Astrocyte of the cerebellum (primary cell): ENCODE measurements around the gene RRAGC.

ENCODE experiments used
- DNase-seq: peaks from one replicate; pipeline ENCODE4 v3.0.0-alpha.2; 2011; ENCODE audit warnings: low read depth
- H3K4me3 ChIP-seq: 2 replicates; pipeline ENCODE4 v1.5.1; 2011; ENCODE audit warnings: mild to moderate bottlenecking, low read depth, low read length, moderate library complexity
- in situ Hi-C: cut with HindIII; loops from 2 replicates; pipeline ENCODE4 v1.10.0; 2017; ENCODE audit warnings: low sequenced_read_pairs
- TF ChIP-seq, protein P1 (sequence below): IDR thresholded peaks from 2 replicates; pipeline ENCODE4 v1.5.1; 2012; ENCODE audit warnings: low read length, low read depth, moderate library complexity, mild to moderate bottlenecking; ENCODE audit errors: missing control alignments

Gene RRAGC

DNA sequence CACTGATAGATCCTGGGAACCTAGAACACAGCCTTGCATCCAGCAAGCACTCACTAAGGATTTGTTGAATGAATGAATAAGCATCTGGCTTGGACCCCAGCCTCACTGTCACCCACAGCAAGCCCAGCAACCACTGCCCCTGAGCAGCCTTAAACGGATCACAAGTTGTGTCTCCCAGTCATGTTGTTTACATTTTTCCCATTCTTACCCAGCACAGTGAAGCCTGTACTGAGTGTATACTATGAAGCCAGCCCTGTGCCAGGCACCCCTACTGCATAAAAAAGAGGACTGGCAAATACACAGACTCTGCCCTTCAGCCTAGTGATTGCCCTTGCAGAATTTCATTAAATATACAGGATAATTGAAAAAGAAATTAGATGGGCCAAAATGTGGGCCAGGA is 30.2 kb downstream of the RRAGC start:
- no peak for DNase-seq
- in situ Hi-C loops, result no loop called here
- TF ChIP-seq, protein P1, sequence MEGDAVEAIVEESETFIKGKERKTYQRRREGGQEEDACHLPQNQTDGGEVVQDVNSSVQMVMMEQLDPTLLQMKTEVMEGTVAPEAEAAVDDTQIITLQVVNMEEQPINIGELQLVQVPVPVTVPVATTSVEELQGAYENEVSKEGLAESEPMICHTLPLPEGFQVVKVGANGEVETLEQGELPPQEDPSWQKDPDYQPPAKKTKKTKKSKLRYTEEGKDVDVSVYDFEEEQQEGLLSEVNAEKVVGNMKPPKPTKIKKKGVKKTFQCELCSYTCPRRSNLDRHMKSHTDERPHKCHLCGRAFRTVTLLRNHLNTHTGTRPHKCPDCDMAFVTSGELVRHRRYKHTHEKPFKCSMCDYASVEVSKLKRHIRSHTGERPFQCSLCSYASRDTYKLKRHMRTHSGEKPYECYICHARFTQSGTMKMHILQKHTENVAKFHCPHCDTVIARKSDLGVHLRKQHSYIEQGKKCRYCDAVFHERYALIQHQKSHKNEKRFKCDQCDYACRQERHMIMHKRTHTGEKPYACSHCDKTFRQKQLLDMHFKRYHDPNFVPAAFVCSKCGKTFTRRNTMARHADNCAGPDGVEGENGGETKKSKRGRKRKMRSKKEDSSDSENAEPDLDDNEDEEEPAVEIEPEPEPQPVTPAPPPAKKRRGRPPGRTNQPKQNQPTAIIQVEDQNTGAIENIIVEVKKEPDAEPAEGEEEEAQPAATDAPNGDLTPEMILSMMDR, result no peak
- no peak overlapping the region for H3K4me3 ChIP-seq

DNA sequence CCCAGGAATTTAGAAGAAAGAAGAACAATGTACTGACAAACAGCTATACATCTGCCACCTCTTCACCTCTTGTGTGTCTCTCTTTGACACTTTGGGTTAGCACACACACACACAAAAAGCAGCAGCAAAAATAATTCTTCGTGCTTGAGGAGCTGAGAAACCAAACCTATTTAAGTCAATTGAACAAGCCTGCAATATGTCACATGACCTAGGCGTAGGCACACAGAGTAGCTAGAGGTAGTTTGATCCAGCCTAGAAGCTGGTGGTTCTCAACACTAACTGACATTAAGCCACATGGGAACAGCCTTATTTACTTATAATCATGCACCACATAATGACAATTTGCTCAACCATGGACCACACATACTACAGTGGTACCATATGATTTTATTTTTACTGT is 32.3 kb downstream of the RRAGC start:
- TF ChIP-seq, protein P1, result no peak
- no peak for DNase-seq
- no peak overlapping the region for H3K4me3 ChIP-seq
- in situ Hi-C loops, result no loop called here

DNA sequence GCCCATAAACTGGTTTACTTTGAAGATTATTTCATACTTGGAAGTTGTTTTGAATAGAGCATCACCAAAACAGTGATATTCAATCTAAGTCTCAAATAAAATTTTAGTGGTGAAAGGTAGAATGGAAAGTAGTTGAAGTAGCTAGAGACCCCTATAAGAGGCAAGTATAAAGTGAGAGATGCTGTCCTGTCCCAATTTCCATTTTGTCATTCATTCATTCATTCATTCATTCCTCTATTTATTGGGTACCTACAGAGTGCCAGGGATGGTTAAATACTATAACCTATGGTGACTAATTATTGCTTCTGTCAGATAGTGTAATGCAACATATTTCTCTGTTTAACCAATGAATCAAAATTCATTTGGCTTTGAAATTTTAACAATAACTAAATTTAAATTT is 32.7 kb downstream of the RRAGC start:
- TF ChIP-seq, protein P1, result no peak
- in situ Hi-C loops, result no loop called here
- no peak overlapping the region for H3K4me3 ChIP-seq
- no peak for DNase-seq

DNA sequence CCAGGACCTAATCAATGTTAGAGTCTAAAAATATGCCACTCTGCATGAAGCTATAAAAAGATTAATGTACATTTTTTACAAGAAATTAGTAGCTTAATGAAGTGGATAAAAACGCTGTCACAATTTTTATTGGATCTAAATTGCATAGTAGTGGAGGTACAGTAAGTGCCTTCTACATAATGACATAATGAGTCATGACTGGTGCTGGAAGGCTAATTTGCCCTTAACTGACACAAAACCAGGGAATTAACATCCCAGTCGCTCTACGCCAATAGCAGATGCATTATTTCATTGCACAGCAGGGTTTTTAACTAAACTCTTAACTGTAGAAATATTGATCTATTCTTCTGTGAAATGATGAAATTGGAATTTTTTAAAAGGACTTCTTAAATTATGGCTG is 33.3 kb downstream of the RRAGC start:
- no peak for DNase-seq
- in situ Hi-C loops, result no loop called here
- H3K4me3 ChIP-seq, result no peak overlapping the region
- TF ChIP-seq, protein P1, result no peak

DNA sequence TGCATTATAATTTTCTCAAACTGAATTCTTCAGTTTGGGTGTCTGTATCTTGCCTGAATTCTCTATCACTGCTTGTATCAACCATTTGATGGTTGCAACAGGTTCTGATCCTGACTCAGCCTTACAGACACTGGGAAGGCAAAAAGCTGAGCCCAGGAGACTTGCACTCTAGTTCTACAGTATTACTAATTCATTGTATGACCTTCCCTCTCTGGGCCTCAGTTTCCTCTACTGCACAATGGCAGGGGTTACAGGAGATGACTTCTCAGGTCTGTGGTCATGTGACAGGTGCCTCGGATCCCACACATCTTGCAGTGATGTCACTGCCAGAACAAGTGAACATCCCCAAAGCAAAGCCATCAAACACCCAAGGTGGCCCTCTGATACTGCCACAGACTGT is 38.7 kb downstream of the RRAGC start:
- DNase-seq, result no peak
- in situ Hi-C loops, result no loop called here
- H3K4me3 ChIP-seq, result no peak overlapping the region
- TF ChIP-seq, protein P1, result no peak

DNA sequence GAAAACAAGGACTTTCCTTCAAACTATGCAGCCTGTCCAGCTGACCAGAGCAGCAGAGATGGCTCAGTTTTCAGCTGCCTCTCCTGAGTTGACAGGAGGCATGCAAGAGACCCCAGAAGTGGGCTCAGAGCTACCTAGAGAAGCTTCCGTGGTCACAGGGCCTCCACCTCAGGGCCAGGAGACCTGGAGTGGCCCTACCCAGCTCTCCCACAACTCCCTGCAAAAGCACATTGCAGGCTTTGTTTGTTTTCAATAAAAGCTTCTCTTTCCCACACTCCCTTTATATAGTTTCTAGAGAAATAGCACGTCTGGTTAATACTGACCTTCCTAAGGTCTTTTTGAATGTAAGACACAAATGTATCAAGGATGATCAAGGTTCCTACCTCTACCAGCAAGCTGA is 40.1 kb downstream of the RRAGC start:
- no peak overlapping the region for H3K4me3 ChIP-seq
- in situ Hi-C loops, result loop anchor here (5.0 kb wide), 1 partner anchor 777 kb away; no protein-coding TSS in a partner anchor
- DNase-seq, result no peak
- TF ChIP-seq, protein P1, result no peak

DNA sequence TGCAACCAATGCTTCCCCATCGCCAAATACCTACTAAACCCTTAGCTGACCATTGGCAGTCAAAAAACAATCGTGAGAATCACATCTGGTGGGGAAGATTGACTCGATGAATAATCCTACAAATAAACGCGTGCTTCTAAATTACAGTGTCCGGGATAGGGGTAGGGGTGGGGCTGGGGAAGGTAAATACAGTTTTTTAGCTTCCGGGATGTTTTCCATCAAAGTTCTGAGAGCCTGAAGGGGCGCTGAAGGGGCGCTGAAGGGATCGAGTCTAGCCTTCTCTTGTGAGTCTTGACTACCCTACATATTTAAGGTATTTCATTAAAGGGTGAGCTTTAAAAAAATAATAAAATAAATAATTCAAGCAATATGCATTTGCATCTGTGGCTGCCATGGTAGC is 40.5 kb downstream of the RRAGC start:
- DNase-seq, result no peak
- in situ Hi-C loops, result loop anchor here (5.0 kb wide), 1 partner anchor 777 kb away; no protein-coding TSS in a partner anchor
- no peak overlapping the region for H3K4me3 ChIP-seq
- TF ChIP-seq, protein P1, result no peak
